ENCODE measurements around the gene INPP5D.
"Not testable (repeated sequence)": the region's sequence is repeated elsewhere in the genome, so short reads cannot be mapped to it uniquely, and the experiment has no call there.

Gene INPP5D

DNA sequence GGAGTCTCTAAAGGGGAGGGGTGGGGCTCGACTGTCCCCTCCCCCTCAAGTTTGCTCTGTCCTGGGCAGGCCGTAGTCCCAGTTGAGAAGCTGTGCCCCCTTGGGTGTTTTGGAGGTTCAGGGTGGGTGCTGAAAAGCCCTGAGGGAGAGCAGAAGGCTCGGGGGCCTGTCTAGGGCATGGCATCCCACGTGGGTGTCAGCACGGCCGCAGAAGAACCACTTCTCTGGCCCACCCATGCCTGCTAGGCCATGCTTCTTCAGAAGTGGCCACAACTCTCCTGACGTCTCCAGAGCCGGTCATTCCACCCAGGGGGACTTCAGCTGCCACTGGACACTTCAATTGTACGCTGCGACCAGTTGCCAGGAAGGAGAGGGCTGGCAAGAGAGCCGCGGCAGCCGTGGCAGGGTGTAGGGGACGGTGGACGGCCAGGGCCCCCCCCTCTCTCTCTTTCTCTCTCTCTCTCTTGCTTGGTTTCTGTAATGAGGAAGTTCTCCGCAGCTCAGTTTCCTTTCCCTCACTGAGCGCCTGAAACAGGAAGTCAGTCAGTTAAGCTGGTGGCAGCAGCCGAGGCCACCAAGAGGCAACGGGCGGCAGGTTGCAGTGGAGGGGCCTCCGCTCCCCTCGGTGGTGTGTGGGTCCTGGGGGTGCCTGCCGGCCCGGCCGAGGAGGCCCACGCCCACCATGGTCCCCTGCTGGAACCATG lies at the start of gene INPP5D:
INPP5D (plus strand) TSS at position 546 of the 704 bp plus-strand sequence; CDS start at position 683, 137 bp downstream.
- no peak for DNase-seq (ENCODE audit: low spot score)

- DNase-seq (ENCODE audit: low spot score): no peak
These were observed 49.4 kb upstream of the INPP5D start for GRCh38 chr2:233010569-233011267.

- DNase-seq (ENCODE audit: low spot score): no peak
These were observed 48.9 kb upstream of the INPP5D start for GRCh38 chr2:233011268-233011650.

GRCh38 chr2:233011702-233012131 lies 48.4 kb upstream of the INPP5D start:
- DNase-seq (ENCODE audit: low spot score): no peak

DNA sequence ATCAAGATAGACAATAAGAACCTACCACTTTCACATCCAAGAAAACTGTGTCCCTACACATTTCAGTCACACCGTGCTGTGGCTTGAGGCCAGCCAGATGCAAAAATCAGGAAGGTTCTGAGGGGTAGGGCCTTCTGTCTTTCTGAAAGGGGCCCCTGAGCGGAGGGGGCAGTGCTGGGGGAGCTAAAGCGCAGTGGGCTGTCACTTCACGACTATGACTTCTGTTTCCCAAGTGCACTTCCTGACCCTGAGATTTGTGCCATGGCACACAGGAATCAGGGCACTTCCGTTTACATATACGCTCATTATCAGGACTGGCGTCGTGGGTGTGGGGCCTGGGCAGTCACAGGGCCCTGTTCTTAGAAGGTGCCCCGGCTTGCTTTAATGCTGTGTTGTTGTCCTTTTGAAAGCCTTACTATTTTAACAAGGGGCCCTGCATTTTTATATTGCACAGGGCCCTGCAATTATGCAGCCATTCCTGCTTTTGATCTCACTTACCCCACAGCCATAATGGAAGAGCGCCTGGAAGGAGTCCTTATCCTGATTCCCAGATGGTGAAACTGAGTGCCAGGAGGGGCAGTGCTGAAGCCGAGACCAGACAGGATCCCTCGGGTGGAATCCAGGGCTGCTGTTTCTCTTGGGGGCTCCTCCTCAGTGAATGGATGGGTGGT lies 47.7 kb upstream of the INPP5D start:
- no peak for DNase-seq (ENCODE audit: low spot score)

GRCh38 chr2:233013027-233013461 lies 47.1 kb upstream of the INPP5D start, which contains the start of gene NGEF:
Gene NGEF (minus strand): TSS chr2:233013256. CDS start chr2:232974890, 38,366 bp downstream.
- no peak for DNase-seq (ENCODE audit: low spot score)

GRCh38 chr2:233013650-233014049 lies 46.5 kb upstream of the INPP5D start:
- no peak for DNase-seq (ENCODE audit: low spot score)

GRCh38 chr2:233015019-233015645 lies 45.0 kb upstream of the INPP5D start:
- no peak for DNase-seq (ENCODE audit: low spot score)

GRCh38 chr2:233017947-233018346 lies 42.2 kb upstream of the INPP5D start:
- DNase-seq (ENCODE audit: low spot score): no peak

- not testable (repeated sequence) for DNase-seq (ENCODE audit: low spot score)
These were observed 40.5 kb upstream of the INPP5D start for GRCh38 chr2:233019610-233020009.

GRCh38 chr2:233020454-233020853 lies 39.7 kb upstream of the INPP5D start:
- no peak for DNase-seq (ENCODE audit: low spot score)

DNA sequence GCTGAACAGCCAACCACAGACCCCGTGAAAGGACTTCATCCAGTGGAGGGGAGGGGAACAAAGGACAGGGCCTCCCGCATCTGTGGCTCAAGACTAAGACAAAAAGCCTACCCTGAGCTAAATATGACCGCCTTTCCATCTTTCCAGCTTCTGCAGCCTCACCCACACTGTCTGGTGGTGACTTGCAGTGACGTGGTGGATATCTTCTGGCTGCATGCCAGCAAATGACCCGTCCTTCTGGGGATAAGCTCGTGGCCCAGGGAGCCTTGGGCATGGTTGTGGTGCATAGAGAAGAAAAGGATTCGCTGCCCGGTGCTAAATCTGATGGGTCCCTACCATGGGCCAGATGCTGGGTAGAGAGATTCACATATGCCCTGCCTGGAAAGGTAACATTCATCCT lies 38.4 kb upstream of the INPP5D start:
- DNase-seq (ENCODE audit: low spot score): no peak

- no peak for DNase-seq (ENCODE audit: low spot score)
These were observed 37.6 kb upstream of the INPP5D start for GRCh38 chr2:233022561-233022960.

- no peak for DNase-seq (ENCODE audit: low spot score)
These were observed 37.0 kb upstream of the INPP5D start for GRCh38 chr2:233023007-233023760.

- DNase-seq (ENCODE audit: low spot score): no peak
These were observed 36.3 kb upstream of the INPP5D start for GRCh38 chr2:233023761-233024410.

DNA sequence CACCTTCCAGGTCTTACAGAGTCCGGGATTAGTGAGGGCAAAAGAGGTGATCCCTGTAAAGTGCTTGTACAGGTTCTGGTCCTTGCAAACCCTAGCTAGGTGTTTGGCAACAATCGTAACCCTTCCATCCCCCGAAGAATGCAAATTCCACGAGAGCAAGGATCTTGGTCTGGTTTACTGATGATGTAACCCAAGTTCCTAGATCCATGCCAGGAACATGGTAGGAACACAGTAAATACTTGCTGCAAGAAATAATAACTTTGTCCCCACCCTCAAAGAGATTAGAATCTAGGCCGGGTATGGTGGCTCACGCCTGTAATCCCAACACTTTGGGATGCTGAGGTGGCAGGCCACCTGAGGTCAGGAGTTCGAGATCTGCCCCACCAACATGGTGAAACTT lies 34.4 kb upstream of the INPP5D start:
- DNase-seq (ENCODE audit: low spot score): no peak

DNA sequence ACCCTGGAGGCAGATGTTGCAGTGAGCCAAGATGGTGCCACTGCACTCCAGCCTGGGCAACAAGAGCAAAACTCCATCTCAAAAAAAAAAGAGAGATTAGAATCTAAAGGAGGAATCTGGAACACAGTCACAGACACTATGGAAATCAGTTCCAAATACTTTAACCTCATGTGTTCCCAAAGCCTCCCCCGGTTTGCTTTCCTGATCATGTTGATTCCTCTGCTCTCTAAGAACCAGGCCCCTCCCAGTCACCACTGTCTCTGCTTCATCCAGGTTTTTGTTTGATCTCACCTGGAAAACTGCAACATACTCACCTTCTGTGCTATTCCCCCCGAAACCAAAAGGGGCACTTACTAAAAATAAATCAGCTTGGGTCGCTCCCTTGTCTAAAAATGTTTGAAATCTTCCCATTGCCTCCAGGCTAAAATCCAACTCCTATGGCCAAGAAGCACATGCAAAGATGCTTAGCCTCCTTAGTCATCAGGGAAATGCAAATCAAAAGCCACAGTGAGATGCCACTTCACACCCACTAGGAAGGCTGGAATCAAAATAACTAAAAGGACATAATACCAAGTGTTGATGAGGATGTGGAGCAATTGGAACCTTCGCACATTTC lies 33.8 kb upstream of the INPP5D start:
- no peak for DNase-seq (ENCODE audit: low spot score)

GRCh38 chr2:233029321-233029720 lies 30.8 kb upstream of the INPP5D start:
- DNase-seq (ENCODE audit: low spot score): no peak

DNA sequence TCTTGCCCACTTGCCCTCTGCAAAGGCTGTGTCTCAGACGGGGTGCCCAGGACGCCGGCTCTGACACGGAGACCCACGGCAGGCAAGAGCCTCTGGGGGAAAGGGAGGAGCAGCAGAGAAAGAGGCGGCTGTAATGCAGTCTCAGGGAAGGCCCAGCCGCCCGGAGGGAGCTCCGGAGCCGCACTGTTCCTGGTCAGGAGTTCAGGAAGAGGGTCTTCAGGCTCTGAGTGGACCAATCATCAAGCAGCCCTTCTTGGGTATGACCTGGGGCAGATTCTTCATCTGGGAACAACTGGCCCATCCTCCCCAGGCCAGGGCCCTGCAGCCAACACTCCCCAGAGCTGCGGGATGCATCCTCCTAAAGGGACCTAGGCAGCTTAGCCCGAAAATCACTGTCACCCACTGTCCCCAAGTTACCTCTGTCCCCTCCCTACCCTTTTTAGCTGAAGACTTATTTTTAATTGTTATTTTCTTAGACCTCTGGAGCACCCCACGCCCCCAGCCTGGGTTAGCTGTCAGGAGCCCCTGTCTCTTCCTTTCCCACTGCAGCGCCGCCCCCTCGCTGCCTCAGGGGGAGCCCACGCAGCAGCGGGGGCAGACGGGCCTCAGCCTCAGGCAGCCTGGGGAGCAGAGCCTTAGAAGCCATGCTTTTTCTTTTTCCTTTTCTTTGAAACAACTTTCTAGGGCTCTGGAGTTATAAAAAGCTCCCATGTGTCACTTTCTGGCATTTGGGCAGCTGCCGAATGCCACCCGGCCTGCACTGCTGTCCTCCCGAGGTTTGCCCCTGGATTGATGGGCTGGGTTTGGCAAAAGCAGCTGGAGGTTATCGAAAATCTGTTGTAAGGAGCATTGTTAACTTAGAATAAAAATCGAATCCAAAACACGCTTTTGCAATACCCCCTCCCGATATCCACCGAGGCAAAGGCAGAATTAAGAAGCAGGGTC lies 28.3 kb upstream of the INPP5D start:
- DNase-seq (ENCODE audit: low spot score): peak; percentile 80

Measured in putamen (tissue), 1 donor.